ENCODE data around the gene TXNDC11. TPM values are rescaled to one million over a fixed set of nuclear protein-coding genes. Genes with fewer than 3 reads are reported as not detected.

Gene TXNDC11
- total RNA-seq, 2 experiments from 2014 or later, result 111 to 112 TPM

DNA sequence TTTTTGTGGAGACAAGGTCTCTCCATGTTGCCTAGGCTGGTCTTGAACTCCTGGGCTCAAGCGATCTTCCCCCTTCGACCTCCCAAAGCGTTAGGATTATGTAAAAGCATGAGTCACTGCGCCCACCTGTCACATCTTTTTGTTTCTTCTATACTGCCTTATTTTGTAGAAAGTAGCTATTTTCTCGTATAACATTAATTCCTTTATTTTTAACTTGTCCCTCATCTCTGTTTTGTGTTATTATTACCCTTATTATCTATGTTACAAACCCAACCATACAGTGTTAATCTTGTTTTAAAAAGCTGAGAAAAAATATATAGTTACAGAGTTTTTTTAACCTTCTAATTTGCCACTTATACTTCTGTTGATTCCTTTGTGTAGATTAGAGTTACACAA lies 1.4 kb upstream of the TXNDC11 start:
- Mint-ChIP-seq H3K27ac (peak overlapping the region; percentile 99), H3K36me3 (ENCODE audit: low read depth) (peaks cover 35% of the 10 kb centered on the region), H3K27me3 (no peaks in the 10 kb centered on the region), H3K4me1 (ENCODE audit: low read depth) (peaks cover 50% of the 10 kb centered on the region), H3K9me3 (no peaks in the 10 kb centered on the region), H3K4me3 (peak overlapping the region; percentile 95)
- POLR2A ChIA-PET, result interaction anchor here (0.9 to 5.7 kb wide), 7 partner anchors 9 to 519 kb away, joined by 3 to 168 read pairs (median 5); partner anchors contain the start of gene ZC3H7A
- Histone ChIP-seq H3K27me3 (ENCODE audit: control insufficient read depth in 1 of 2, insufficient read depth in 2 of 2, low read length in 2 of 2) (no peaks in the 10 kb centered on the region), H3K4me1 (ENCODE audit: insufficient read depth, low read length) (peaks cover 42% of the 10 kb centered on the region), H3K9me3 (ENCODE audit: control insufficient read depth in 1 of 2, insufficient read depth in 1 of 2, low read length in 2 of 2) (no peaks in the 10 kb centered on the region), H3K4me3 (ENCODE audit: low read length) (no peak overlapping the region), H3K27ac (ENCODE audit: low read depth in 1 of 2, low read length in 2 of 2) (no peak overlapping the region), H3K36me3 (ENCODE audit: insufficient read depth, low read length) (no peaks in the 10 kb centered on the region)
- CTCF ChIA-PET, result interaction anchor here (2.7 kb wide), 1 partner anchor 53 kb away, joined by 26 read pairs; the partner anchor contains the start of gene ZC3H7A
- ATAC-seq (ENCODE audit: poor library complexity) (no peak), DNase-seq (no peak)
- TF ChIP-seq, protein P1, sequence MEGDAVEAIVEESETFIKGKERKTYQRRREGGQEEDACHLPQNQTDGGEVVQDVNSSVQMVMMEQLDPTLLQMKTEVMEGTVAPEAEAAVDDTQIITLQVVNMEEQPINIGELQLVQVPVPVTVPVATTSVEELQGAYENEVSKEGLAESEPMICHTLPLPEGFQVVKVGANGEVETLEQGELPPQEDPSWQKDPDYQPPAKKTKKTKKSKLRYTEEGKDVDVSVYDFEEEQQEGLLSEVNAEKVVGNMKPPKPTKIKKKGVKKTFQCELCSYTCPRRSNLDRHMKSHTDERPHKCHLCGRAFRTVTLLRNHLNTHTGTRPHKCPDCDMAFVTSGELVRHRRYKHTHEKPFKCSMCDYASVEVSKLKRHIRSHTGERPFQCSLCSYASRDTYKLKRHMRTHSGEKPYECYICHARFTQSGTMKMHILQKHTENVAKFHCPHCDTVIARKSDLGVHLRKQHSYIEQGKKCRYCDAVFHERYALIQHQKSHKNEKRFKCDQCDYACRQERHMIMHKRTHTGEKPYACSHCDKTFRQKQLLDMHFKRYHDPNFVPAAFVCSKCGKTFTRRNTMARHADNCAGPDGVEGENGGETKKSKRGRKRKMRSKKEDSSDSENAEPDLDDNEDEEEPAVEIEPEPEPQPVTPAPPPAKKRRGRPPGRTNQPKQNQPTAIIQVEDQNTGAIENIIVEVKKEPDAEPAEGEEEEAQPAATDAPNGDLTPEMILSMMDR (IDR thresholded peaks at IDR 0.05), result no peak
- intact Hi-C loops (cut with DNase I, micrococcal nuclease), result loop anchor here in 1 of 2 experiments (5.0 kb wide), 3 partner anchors 77 to 802 kb away; partner anchors contain the start of genes CLEC16A, DEXI, SNN and SOCS1

DNA sequence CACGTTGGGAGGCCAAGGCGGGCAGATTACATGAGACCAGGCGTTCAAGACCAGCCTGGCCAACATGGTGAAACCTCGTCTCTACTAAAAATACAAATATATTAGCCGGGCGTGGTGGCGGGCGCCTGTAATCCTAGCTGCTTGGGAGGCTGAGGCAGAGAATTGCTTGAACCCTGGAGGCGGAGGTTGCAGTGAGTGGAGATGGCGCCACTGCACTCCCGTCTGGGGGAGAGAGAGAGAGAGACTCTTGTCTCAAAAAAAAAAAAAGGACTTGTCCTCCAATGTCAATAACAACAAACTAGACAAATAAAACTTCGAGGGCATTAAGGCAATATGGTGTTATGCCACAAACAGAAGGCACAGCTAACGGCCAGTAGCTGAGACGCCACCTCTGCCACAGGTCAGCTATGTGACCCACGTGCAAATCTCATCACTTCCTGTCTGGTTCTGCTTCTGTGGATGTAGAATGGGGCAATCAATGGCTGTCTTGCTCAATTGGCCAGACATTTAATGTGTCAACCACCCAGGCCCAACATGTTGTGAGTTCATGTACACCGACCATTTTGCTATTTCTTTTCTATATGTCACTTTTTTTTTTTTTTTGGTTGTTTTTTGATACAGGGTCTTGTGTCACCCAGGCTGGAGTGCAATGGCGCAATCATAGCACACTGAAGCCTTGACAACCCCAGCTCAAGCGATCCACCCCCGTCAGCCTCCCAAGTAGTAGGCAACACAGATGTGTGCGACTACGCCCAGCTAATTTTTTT lies 834 bp upstream of the TXNDC11 start:
- no peaks in the 10 kb centered on the region for H3K36me3 ChIP-seq (ENCODE audit: insufficient read depth, low read length)
- Mint-ChIP-seq H3K4me1 (ENCODE audit: low read depth) (peaks cover 55% of the 10 kb centered on the region), H3K36me3 (ENCODE audit: low read depth) (peaks cover 34% of the 10 kb centered on the region), H3K4me3 (peak overlapping the region; percentile 95), H3K27me3 (no peaks in the 10 kb centered on the region), H3K9me3 (no peaks in the 10 kb centered on the region), H3K27ac (peak overlapping the region; percentile 99)
- H3K27ac ChIP-seq (ENCODE audit: low read depth in 1 of 2, low read length in 2 of 2), result peak overlapping the region; percentile 86 to 92
- H3K9me3 ChIP-seq (ENCODE audit: control insufficient read depth in 1 of 2, insufficient read depth in 1 of 2, low read length in 2 of 2), result no peaks in the 10 kb centered on the region
- H3K4me1 ChIP-seq (ENCODE audit: insufficient read depth, low read length), result peaks cover 48% of the 10 kb centered on the region
- POLR2A ChIA-PET, result interaction anchor here (0.6 to 5.7 kb wide), 32 partner anchors 8 to 801 kb away, joined by 3 to 168 read pairs (median 6); partner anchors contain the start of genes CLEC16A, DEXI, GSPT1 and LITAF
- H3K4me3 ChIP-seq (ENCODE audit: low read length), result peak overlapping the region; percentile 95
- no peaks in the 10 kb centered on the region for H3K27me3 ChIP-seq (ENCODE audit: control insufficient read depth in 1 of 2, insufficient read depth in 2 of 2, low read length in 2 of 2)
- DNase-seq, result peak in 10 of 14 experiments; percentile 5 to 81 (median 12)
- CTCF ChIA-PET, result interaction anchor here (1.3 to 2.7 kb wide), 2 partner anchors 47 to 53 kb away, joined by 3 to 26 read pairs; partner anchors contain the start of gene ZC3H7A
- intact Hi-C loops (cut with DNase I, micrococcal nuclease), result loop anchor here in 1 of 2 experiments (2.0 to 5.0 kb wide), 5 partner anchors 76 to 801 kb away; partner anchors contain the start of genes CLEC16A, DEXI, RSL1D1 and SNN
- ATAC-seq (ENCODE audit: poor library complexity), result no peak
- TF ChIP-seq, protein P1 (IDR thresholded peaks at IDR 0.05), result no peak

DNA sequence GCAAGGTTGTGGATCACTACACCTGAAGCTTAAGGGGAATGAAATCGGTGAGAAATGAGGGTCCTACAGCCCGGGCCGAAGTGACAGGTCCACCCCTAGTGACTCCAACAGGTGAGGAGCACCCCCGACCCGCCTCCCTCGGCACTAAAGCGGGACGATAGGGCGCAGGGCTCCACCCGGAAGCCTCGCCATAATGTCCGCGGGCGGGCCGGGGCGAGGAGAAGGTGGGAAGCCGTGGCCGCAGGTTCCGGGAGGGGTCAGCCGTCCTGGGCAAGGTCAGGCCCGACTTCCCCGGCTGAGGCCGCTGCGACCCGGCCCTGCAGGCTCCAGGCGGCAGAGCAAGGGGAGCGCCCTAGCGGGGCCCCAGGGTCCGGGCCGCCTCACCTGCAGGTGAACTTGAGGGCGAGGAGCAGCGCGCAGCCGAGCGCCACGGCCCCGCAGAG lies 543 bp downstream of the TXNDC11 start:
- DNase-seq (peak in 8 of 14 experiments; percentile 7 to 63 (median 32)), ATAC-seq (ENCODE audit: poor library complexity) (peak; percentile 27)
- Histone ChIP-seq H3K9me3 (ENCODE audit: control insufficient read depth in 1 of 2, insufficient read depth in 1 of 2, low read length in 2 of 2) (no peaks in the 10 kb centered on the region), H3K4me1 (ENCODE audit: insufficient read depth, low read length) (peaks cover 52% of the 10 kb centered on the region), H3K36me3 (ENCODE audit: insufficient read depth, low read length) (peaks cover 7% of the 10 kb centered on the region), H3K4me3 (ENCODE audit: low read length) (peak overlapping the region; percentile 95), H3K27ac (ENCODE audit: low read depth in 1 of 2, low read length in 2 of 2) (peak overlapping the region; percentile 68 to 86), H3K27me3 (ENCODE audit: control insufficient read depth in 1 of 2, insufficient read depth in 2 of 2, low read length in 2 of 2) (no peaks in the 10 kb centered on the region)
- TF ChIP-seq, protein P1 (IDR thresholded peaks at IDR 0.05), result peak; percentile 14
- ChIA-PET CTCF (interaction anchor here (1.3 to 2.7 kb wide), 3 partner anchors 48 to 486 kb away, joined by 3 to 26 read pairs (median 5); partner anchors contain the start of genes SOCS1 and ZC3H7A), POLR2A (interaction anchor here (0.5 to 5.7 kb wide), 32 partner anchors 8 to 800 kb away, joined by 3 to 168 read pairs (median 5); partner anchors contain the start of genes CLEC16A, DEXI, GSPT1 and LITAF)
- intact Hi-C loops (cut with DNase I, micrococcal nuclease), result loop anchor here (1.0 to 5.0 kb wide), 7 partner anchors 41 to 800 kb away; partner anchors contain the start of genes ZC3H7A (in 2 of the 2), CLEC16A (in 1 of the 2), DEXI (in 1 of the 2) and RSL1D1 (in 1 of the 2)
- Mint-ChIP-seq H3K27me3 (no peaks in the 10 kb centered on the region), H3K27ac (peak overlapping the region; percentile 99), H3K9me3 (no peaks in the 10 kb centered on the region), H3K4me3 (peak overlapping the region; percentile 96), H3K36me3 (ENCODE audit: low read depth) (peaks cover 34% of the 10 kb centered on the region), H3K4me1 (ENCODE audit: low read depth) (peaks cover 60% of the 10 kb centered on the region)
